ENCODE measurements around the gene CRYBG1. TPM values are rescaled to one million over a fixed set of nuclear protein-coding genes. Genes with fewer than 3 reads are reported as not detected.

The CRYBG1 gene
- total RNA-seq, 1 experiment from 2014 or later = 19.9 TPM

DNA sequence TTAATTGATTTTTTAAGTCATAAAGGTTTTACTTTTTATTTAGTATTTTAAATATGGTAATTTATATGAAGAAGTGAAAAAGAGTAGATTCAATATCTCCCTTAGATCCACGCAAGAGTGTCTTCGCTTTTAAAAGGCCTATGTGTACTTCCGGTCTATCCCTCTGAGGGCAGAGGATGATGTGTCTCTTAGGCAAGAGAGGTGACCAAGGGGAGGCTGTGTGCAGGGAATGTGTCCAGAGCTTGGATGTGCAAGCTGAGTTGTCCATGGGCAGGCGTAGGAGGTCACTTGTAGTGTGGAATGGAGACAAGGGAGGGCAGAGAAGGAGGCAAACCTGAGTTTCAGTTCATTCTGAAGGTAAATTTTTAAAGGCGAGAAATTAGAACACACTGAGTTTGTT, 113.9 kb downstream of the CRYBG1 start:
- 0 out of 2 replicates have a peak overlapping the region, but pooled peaks have one; percentile 2 for H3K9ac ChIP-seq (ENCODE audit: low read length)
- H3K27me3 ChIP-seq (ENCODE audit: low read length) = no peaks in the 10 kb centered on the region
- no peak overlapping the region for H3K4me3 ChIP-seq (ENCODE audit: low read length)
- no peak overlapping the region for H2AFZ ChIP-seq (ENCODE audit: low read length)
- peak overlapping the region; percentile 67 for H3K27ac ChIP-seq (ENCODE audit: low read length)
- intact Hi-C loops (cut with micrococcal nuclease) = loop anchor here (5.0 kb wide), 1 partner anchor 38 kb away; no protein-coding TSS in a partner anchor
- ATAC-seq = no peak
- no peaks in the 10 kb centered on the region for H3K9me2 ChIP-seq (replicated peaks; ENCODE audit: low read length)
- no peaks in the 10 kb centered on the region for H3K9me3 ChIP-seq (ENCODE audit: low read length)
- no peaks in the 10 kb centered on the region for H3K79me2 ChIP-seq (ENCODE audit: low read length)
- no TSS peak for BruUV-seq (replicated peaks)
- H4K20me1 ChIP-seq (ENCODE audit: low read length) = no peaks in the 10 kb centered on the region
- TF ChIP-seq EZH2phosphoT487 (IDR thresholded peaks at IDR 0.05; ENCODE audit: borderline replicate concordance, low read length) = no peak
- TF ChIP-seq, protein P1, sequence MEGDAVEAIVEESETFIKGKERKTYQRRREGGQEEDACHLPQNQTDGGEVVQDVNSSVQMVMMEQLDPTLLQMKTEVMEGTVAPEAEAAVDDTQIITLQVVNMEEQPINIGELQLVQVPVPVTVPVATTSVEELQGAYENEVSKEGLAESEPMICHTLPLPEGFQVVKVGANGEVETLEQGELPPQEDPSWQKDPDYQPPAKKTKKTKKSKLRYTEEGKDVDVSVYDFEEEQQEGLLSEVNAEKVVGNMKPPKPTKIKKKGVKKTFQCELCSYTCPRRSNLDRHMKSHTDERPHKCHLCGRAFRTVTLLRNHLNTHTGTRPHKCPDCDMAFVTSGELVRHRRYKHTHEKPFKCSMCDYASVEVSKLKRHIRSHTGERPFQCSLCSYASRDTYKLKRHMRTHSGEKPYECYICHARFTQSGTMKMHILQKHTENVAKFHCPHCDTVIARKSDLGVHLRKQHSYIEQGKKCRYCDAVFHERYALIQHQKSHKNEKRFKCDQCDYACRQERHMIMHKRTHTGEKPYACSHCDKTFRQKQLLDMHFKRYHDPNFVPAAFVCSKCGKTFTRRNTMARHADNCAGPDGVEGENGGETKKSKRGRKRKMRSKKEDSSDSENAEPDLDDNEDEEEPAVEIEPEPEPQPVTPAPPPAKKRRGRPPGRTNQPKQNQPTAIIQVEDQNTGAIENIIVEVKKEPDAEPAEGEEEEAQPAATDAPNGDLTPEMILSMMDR (conservative IDR thresholded peaks at IDR 0.05; ENCODE audit: low read depth, low read length) = no peak
- TF ChIP-seq EZH2 (IDR thresholded peaks at IDR 0.05; ENCODE audit: low read length, unreplicated experiment) = no peak
- peak overlapping the region; percentile 31; the same call in 1 of the 2 replicates for H3K4me2 ChIP-seq (ENCODE audit: low read length)
- ChIA-PET POLR2A (ENCODE audit: unreplicated experiment) (no interaction called here), CTCF (no interaction called here)
- no peaks in the 10 kb centered on the region for H3K36me3 ChIP-seq (ENCODE audit: low read depth, low read length)
- no peaks in the 10 kb centered on the region for H3F3A ChIP-seq (ENCODE audit: low read length, unreplicated experiment)
- peaks cover 43% of the 10 kb centered on the region for H3K4me1 ChIP-seq (ENCODE audit: insufficient read depth, low read length)
- DNase-seq = no peak

- H4K20me1 ChIP-seq (ENCODE audit: low read length) = no peaks in the 10 kb centered on the region
- H3K9ac ChIP-seq (ENCODE audit: low read length) = 0 out of 2 replicates have a peak overlapping the region, but pooled peaks have one; percentile 2
- ChIA-PET POLR2A (ENCODE audit: unreplicated experiment) (no interaction called here), CTCF (no interaction called here)
- DNase-seq (peak; percentile 7), ATAC-seq (no peak)
- peaks cover 43% of the 10 kb centered on the region for H3K4me1 ChIP-seq (ENCODE audit: insufficient read depth, low read length)
- no peak overlapping the region for H2AFZ ChIP-seq (ENCODE audit: low read length)
- no peaks in the 10 kb centered on the region for H3K9me2 ChIP-seq (replicated peaks; ENCODE audit: low read length)
- H3K4me2 ChIP-seq (ENCODE audit: low read length) = 0 out of 2 replicates have a peak overlapping the region, but pooled peaks have one; percentile 2
- no peaks in the 10 kb centered on the region for H3K27me3 ChIP-seq (ENCODE audit: low read length)
- H3F3A ChIP-seq (ENCODE audit: low read length, unreplicated experiment) = no peaks in the 10 kb centered on the region
- H3K27ac ChIP-seq (ENCODE audit: low read length) = peak overlapping the region; percentile 83
- intact Hi-C loops (cut with micrococcal nuclease) = no loop called here
- no peaks in the 10 kb centered on the region for H3K9me3 ChIP-seq (ENCODE audit: low read length)
- no peak overlapping the region for H3K4me3 ChIP-seq (ENCODE audit: low read length)
- H3K36me3 ChIP-seq (ENCODE audit: low read depth, low read length) = no peaks in the 10 kb centered on the region
- TF ChIP-seq EZH2phosphoT487 (IDR thresholded peaks at IDR 0.05; ENCODE audit: borderline replicate concordance, low read length) (no peak), EZH2 (IDR thresholded peaks at IDR 0.05; ENCODE audit: low read length, unreplicated experiment) (no peak)
- TF ChIP-seq, protein P1 (conservative IDR thresholded peaks at IDR 0.05; ENCODE audit: low read depth, low read length) = no peak
- no TSS peak for BruUV-seq (replicated peaks)
- H3K79me2 ChIP-seq (ENCODE audit: low read length) = no peaks in the 10 kb centered on the region
Measured at GRCh38 chr6:106475284-106475683, 114.8 kb downstream of the CRYBG1 start.

- CTCF ChIA-PET = no interaction called here
- BruUV-seq (replicated peaks) = no TSS peak
- H3K4me2 ChIP-seq (ENCODE audit: low read length) = peak overlapping the region; percentile 45
- H3K9me2 ChIP-seq (replicated peaks; ENCODE audit: low read length) = no peaks in the 10 kb centered on the region
- H3K79me2 ChIP-seq (ENCODE audit: low read length) = no peaks in the 10 kb centered on the region
- H3K4me3 ChIP-seq (ENCODE audit: low read length) = no peak overlapping the region
- intact Hi-C loops (cut with micrococcal nuclease) = no loop called here
- no peaks in the 10 kb centered on the region for H3K27me3 ChIP-seq (ENCODE audit: low read length)
- H3K27ac ChIP-seq (ENCODE audit: low read length) = peak overlapping the region; percentile 83
- no peaks in the 10 kb centered on the region for H3K9me3 ChIP-seq (ENCODE audit: low read length)
- no peaks in the 10 kb centered on the region for H3K36me3 ChIP-seq (ENCODE audit: low read depth, low read length)
- peak overlapping the region; percentile 36 for H3K9ac ChIP-seq (ENCODE audit: low read length)
- peak; percentile 72 for DNase-seq
- H4K20me1 ChIP-seq (ENCODE audit: low read length) = no peaks in the 10 kb centered on the region
- H2AFZ ChIP-seq (ENCODE audit: low read length) = no peak overlapping the region
- TF ChIP-seq EZH2phosphoT487 (IDR thresholded peaks at IDR 0.05; ENCODE audit: borderline replicate concordance, low read length) (no peak), EZH2 (IDR thresholded peaks at IDR 0.05; ENCODE audit: low read length, unreplicated experiment) (no peak)
- TF ChIP-seq, protein P1 (conservative IDR thresholded peaks at IDR 0.05; ENCODE audit: low read depth, low read length) = no peak
- peak; percentile 64 for ATAC-seq
- H3K4me1 ChIP-seq (ENCODE audit: insufficient read depth, low read length) = peaks cover 43% of the 10 kb centered on the region
- POLR2A ChIA-PET (ENCODE audit: unreplicated experiment) = interaction anchor here (0.6 kb wide), 1 partner anchor 545 kb away, joined by 5 read pairs; no protein-coding TSS in a partner anchor
- H3F3A ChIP-seq (ENCODE audit: low read length, unreplicated experiment) = no peaks in the 10 kb centered on the region
Measured at GRCh38 chr6:106476331-106477105, 116.0 kb downstream of the CRYBG1 start.

All from PC-3 (cell line).